Stimulated activated naive CD8-positive, alpha-beta T cell treated with anti-CD3 and anti-CD28 coated beads, Interleukin-15, Interleukin-2, amounts not matched to agents 100 U/mL and 50 U/mL, for 24 hours (primary cell): ENCODE results near the gene CIT.

ENCODE experiments used
- ATAC-seq: fragments of 150-1000 bp; cut with Tn5 transposase; one replicate; pipeline ENCODE4 v1.10.0; 2021
- DNase-seq: peaks from one replicate; pipeline ENCODE4 v3.0.0; 2021

CIT gene

GRCh38 chr12:119804011-119804641 is 73.0 kb downstream of the CIT start:
- DNase-seq (peak; percentile 4), ATAC-seq (no peak)

GRCh38 chr12:119803381-119803791 is 73.7 kb downstream of the CIT start:
- DNase-seq: no peak
- no peak for ATAC-seq

- no peak for DNase-seq
- ATAC-seq: no peak
These were observed 74.6 kb downstream of the CIT start for GRCh38 chr12:119802472-119802871.

- DNase-seq: no peak
- no peak for ATAC-seq
These were observed 80.0 kb downstream of the CIT start for GRCh38 chr12:119797090-119797489.

GRCh38 chr12:119796292-119796691 is 80.8 kb downstream of the CIT start:
- ATAC-seq (no peak), DNase-seq (no peak)

GRCh38 chr12:119791453-119791852 is 85.7 kb downstream of the CIT start:
- ATAC-seq (no peak), DNase-seq (no peak)

- DNase-seq (no peak), ATAC-seq (no peak)
These were observed 88.3 kb downstream of the CIT start for GRCh38 chr12:119788786-119789185.

GRCh38 chr12:119786539-119786938 is 90.6 kb downstream of the CIT start:
- ATAC-seq (no peak), DNase-seq (no peak)

GRCh38 chr12:119784673-119785072 is 92.4 kb downstream of the CIT start:
- DNase-seq (no peak), ATAC-seq (no peak)

GRCh38 chr12:119783787-119784186 is 93.3 kb downstream of the CIT start:
- ATAC-seq: no peak
- no peak for DNase-seq

- ATAC-seq (no peak), DNase-seq (no peak)
These were observed 95.3 kb downstream of the CIT start for GRCh38 chr12:119781804-119782203.

GRCh38 chr12:119780786-119781434 is 96.2 kb downstream of the CIT start:
- no peak for DNase-seq
- no peak for ATAC-seq

- ATAC-seq (no peak), DNase-seq (no peak)
These were observed 101.7 kb downstream of the CIT start for GRCh38 chr12:119775246-119775895.

GRCh38 chr12:119772431-119772830 is 104.7 kb downstream of the CIT start:
- DNase-seq: no peak
- no peak for ATAC-seq

- DNase-seq (no peak), ATAC-seq (no peak)
These were observed 107.0 kb downstream of the CIT start for GRCh38 chr12:119770146-119770545.

- DNase-seq (no peak), ATAC-seq (no peak)
These were observed 114.5 kb downstream of the CIT start for GRCh38 chr12:119762619-119763018.

- ATAC-seq: no peak
- DNase-seq: no peak
These were observed 118.4 kb downstream of the CIT start for GRCh38 chr12:119758722-119759121.

GRCh38 chr12:119758234-119758633 is 118.9 kb downstream of the CIT start:
- ATAC-seq (no peak), DNase-seq (no peak)

GRCh38 chr12:119751961-119752360 is 125.2 kb downstream of the CIT start:
- no peak for DNase-seq
- ATAC-seq: no peak

- no peak for DNase-seq
- no peak for ATAC-seq
These were observed 127.5 kb downstream of the CIT start for GRCh38 chr12:119749666-119750065.

GRCh38 chr12:119748497-119748896 is 128.6 kb downstream of the CIT start:
- DNase-seq: no peak
- no peak for ATAC-seq

- ATAC-seq: no peak
These were observed 131.0 kb downstream of the CIT start for GRCh38 chr12:119746169-119746568.

GRCh38 chr12:119744900-119745606 is 132.1 kb downstream of the CIT start:
- ATAC-seq (no peak), DNase-seq (no peak)

More at GRCh38 chr12:119746169-119746568, 131.0 kb downstream of the CIT start:
- no peak for DNase-seq
